Measurements from ENCODE around the gene ANAPC2.

ANAPC2 gene

GRCh38 chr9:137226338-137227053, 38.1 kb upstream of the ANAPC2 start:
- DNase-seq = no peak

- DNase-seq = no peak
These were observed 37.5 kb upstream of the ANAPC2 start for GRCh38 chr9:137225699-137226331.

GRCh38 chr9:137224830-137225694, 36.7 kb upstream of the ANAPC2 start, which contains the start of gene CYSRT1:
Gene CYSRT1, plus strand, starts transcription at chr9:137225174. Its CDS starts 448 bp downstream, at chr9:137225622.
- no peak for DNase-seq

- peak; percentile 99 for DNase-seq
These were observed 35.0 kb upstream of the ANAPC2 start for GRCh38 chr9:137223078-137223970.

- DNase-seq = no peak
These were observed 34.1 kb upstream of the ANAPC2 start, which contains the start of gene RNF208 for GRCh38 chr9:137222190-137223077. Gene RNF208, minus strand, starts transcription at chr9:137222240. Its CDS starts 1,028 bp downstream, at chr9:137221212.

- DNase-seq = no peak
These were observed 33.2 kb upstream of the ANAPC2 start for GRCh38 chr9:137221506-137222111.

GRCh38 chr9:137221095-137221505, 32.7 kb upstream of the ANAPC2 start:
- no peak for DNase-seq

- no peak for DNase-seq
These were observed 32.1 kb upstream of the ANAPC2 start for GRCh38 chr9:137220317-137221094.

- DNase-seq = no peak
These were observed 31.5 kb upstream of the ANAPC2 start for GRCh38 chr9:137219757-137220316.

GRCh38 chr9:137218754-137219271, 30.5 kb upstream of the ANAPC2 start:
- no peak for DNase-seq

GRCh38 chr9:137218212-137218753, 29.9 kb upstream of the ANAPC2 start:
- DNase-seq = no peak

- DNase-seq = no peak
These were observed 29.2 kb upstream of the ANAPC2 start for GRCh38 chr9:137217276-137218211.

- DNase-seq = no peak
These were observed 28.0 kb upstream of the ANAPC2 start for GRCh38 chr9:137216188-137216965.

GRCh38 chr9:137215196-137215986, 27.0 kb upstream of the ANAPC2 start:
- no peak for DNase-seq

GRCh38 chr9:137214620-137215019, 26.3 kb upstream of the ANAPC2 start:
- no peak for DNase-seq

All from stimulated activated CD4-positive, alpha-beta T cell treated with anti-CD3 and anti-CD28 coated beads, Interleukin-12 subunit alpha, Interleukin-12 subunit beta, amount 100 ng/mL, for 4 hours (primary cell).